ENCODE measurements around the gene LRRK2.

- TF ChIP-seq CTCF (IDR thresholded peaks at IDR 0.05): no peak
- no peak for TF ChIP-seq ZFX (IDR thresholded peaks at IDR 0.05; ENCODE audit: borderline replicate concordance)
Observed at GRCh38 chr12:40212566-40212965, 12.2 kb upstream of the LRRK2 start.
